ENCODE data around the gene RPS15.

DNA sequence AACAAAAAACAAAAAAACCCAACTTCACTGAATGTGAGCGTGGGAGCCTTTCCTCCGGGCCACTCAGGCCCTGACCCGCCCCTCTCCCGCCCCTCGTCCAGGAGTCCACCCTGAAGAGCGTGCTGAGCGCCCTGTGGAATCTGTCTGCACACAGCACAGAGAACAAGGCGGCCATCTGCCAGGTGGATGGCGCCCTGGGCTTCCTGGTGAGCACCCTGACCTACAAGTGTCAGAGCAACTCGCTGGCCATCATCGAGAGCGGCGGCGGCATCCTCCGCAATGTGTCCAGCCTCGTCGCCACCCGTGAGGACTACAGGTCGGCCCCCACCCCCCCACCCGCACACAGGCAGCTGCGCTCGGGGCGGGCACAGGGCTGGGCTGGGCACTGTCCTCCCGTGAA, 23.7 kb downstream of the RPS15 start:
- TF ChIP-seq, protein P1, sequence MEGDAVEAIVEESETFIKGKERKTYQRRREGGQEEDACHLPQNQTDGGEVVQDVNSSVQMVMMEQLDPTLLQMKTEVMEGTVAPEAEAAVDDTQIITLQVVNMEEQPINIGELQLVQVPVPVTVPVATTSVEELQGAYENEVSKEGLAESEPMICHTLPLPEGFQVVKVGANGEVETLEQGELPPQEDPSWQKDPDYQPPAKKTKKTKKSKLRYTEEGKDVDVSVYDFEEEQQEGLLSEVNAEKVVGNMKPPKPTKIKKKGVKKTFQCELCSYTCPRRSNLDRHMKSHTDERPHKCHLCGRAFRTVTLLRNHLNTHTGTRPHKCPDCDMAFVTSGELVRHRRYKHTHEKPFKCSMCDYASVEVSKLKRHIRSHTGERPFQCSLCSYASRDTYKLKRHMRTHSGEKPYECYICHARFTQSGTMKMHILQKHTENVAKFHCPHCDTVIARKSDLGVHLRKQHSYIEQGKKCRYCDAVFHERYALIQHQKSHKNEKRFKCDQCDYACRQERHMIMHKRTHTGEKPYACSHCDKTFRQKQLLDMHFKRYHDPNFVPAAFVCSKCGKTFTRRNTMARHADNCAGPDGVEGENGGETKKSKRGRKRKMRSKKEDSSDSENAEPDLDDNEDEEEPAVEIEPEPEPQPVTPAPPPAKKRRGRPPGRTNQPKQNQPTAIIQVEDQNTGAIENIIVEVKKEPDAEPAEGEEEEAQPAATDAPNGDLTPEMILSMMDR (IDR thresholded peaks at IDR 0.05; ENCODE audit: low read depth, low read length, missing input control): no peak
- TF ChIP-seq, protein P2, sequence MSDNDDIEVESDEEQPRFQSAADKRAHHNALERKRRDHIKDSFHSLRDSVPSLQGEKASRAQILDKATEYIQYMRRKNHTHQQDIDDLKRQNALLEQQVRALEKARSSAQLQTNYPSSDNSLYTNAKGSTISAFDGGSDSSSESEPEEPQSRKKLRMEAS (IDR thresholded peaks at IDR 0.05): no peak
- TF ChIP-seq SP1 (IDR thresholded peaks at IDR 0.05): no peak
- TF ChIP-seq, protein P3, sequence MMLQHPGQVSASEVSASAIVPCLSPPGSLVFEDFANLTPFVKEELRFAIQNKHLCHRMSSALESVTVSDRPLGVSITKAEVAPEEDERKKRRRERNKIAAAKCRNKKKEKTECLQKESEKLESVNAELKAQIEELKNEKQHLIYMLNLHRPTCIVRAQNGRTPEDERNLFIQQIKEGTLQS (IDR thresholded peaks at IDR 0.05): no peak
- TF ChIP-seq, protein P4, sequence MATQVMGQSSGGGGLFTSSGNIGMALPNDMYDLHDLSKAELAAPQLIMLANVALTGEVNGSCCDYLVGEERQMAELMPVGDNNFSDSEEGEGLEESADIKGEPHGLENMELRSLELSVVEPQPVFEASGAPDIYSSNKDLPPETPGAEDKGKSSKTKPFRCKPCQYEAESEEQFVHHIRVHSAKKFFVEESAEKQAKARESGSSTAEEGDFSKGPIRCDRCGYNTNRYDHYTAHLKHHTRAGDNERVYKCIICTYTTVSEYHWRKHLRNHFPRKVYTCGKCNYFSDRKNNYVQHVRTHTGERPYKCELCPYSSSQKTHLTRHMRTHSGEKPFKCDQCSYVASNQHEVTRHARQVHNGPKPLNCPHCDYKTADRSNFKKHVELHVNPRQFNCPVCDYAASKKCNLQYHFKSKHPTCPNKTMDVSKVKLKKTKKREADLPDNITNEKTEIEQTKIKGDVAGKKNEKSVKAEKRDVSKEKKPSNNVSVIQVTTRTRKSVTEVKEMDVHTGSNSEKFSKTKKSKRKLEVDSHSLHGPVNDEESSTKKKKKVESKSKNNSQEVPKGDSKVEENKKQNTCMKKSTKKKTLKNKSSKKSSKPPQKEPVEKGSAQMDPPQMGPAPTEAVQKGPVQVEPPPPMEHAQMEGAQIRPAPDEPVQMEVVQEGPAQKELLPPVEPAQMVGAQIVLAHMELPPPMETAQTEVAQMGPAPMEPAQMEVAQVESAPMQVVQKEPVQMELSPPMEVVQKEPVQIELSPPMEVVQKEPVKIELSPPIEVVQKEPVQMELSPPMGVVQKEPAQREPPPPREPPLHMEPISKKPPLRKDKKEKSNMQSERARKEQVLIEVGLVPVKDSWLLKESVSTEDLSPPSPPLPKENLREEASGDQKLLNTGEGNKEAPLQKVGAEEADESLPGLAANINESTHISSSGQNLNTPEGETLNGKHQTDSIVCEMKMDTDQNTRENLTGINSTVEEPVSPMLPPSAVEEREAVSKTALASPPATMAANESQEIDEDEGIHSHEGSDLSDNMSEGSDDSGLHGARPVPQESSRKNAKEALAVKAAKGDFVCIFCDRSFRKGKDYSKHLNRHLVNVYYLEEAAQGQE (IDR thresholded peaks at IDR 0.05): no peak
- TF ChIP-seq GABPA (IDR thresholded peaks at IDR 0.05 in 1 of 2, conservative IDR thresholded peaks at IDR 0.05 in 1 of 2): no peak
- TF ChIP-seq JUND (IDR thresholded peaks at IDR 0.05): no peak
- TF ChIP-seq, protein P5, sequence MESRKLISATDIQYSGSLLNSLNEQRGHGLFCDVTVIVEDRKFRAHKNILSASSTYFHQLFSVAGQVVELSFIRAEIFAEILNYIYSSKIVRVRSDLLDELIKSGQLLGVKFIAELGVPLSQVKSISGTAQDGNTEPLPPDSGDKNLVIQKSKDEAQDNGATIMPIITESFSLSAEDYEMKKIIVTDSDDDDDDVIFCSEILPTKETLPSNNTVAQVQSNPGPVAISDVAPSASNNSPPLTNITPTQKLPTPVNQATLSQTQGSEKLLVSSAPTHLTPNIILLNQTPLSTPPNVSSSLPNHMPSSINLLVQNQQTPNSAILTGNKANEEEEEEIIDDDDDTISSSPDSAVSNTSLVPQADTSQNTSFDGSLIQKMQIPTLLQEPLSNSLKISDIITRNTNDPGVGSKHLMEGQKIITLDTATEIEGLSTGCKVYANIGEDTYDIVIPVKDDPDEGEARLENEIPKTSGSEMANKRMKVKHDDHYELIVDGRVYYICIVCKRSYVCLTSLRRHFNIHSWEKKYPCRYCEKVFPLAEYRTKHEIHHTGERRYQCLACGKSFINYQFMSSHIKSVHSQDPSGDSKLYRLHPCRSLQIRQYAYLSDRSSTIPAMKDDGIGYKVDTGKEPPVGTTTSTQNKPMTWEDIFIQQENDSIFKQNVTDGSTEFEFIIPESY (IDR thresholded peaks at IDR 0.05): no peak
- no peak for TF ChIP-seq FOXA1 (IDR thresholded peaks at IDR 0.05)
- TF ChIP-seq YY1 (IDR thresholded peaks at IDR 0.05): no peak
- TF ChIP-seq HNF4G (IDR thresholded peaks at IDR 0.05): no peak
- no peak for TF ChIP-seq RAD21 (IDR thresholded peaks at IDR 0.05)
- TF ChIP-seq TAF1 (conservative IDR thresholded peaks at IDR 0.05): no peak
- TF ChIP-seq RXRA (IDR thresholded peaks at IDR 0.05): no peak
